Measurements from ENCODE around the gene KLHL36.

KLHL36 gene

GRCh38 chr16:84647828-84648594 is at the start of gene KLHL36:
Gene KLHL36 (plus strand): TSS chr16:84648511. CDS start chr16:84650868, 2,357 bp downstream.
- no peak for DNase-seq

GRCh38 chr16:84599521-84600202 is 48.6 kb upstream of the KLHL36 start:
- no peak for DNase-seq

GRCh38 chr16:84600343-84601229 is 47.7 kb upstream of the KLHL36 start:
- DNase-seq: no peak

GRCh38 chr16:84603140-84603816 is 45.0 kb upstream of the KLHL36 start:
- DNase-seq: no peak

- no peak for DNase-seq
Observed at GRCh38 chr16:84603940-84604339, 44.4 kb upstream of the KLHL36 start.

GRCh38 chr16:84604477-84605013 is 43.8 kb upstream of the KLHL36 start:
- no peak for DNase-seq

GRCh38 chr16:84605339-84605848 is 42.9 kb upstream of the KLHL36 start:
- DNase-seq: no peak

- no peak for DNase-seq
Observed at GRCh38 chr16:84606081-84606875, 42.0 kb upstream of the KLHL36 start.

GRCh38 chr16:84607061-84607460 is 41.2 kb upstream of the KLHL36 start:
- DNase-seq: no peak

- DNase-seq: no peak
Observed at GRCh38 chr16:84607694-84608093, 40.6 kb upstream of the KLHL36 start.

- no peak for DNase-seq
Observed at GRCh38 chr16:84608282-84608681, 40.0 kb upstream of the KLHL36 start.

GRCh38 chr16:84609563-84610177 is 38.6 kb upstream of the KLHL36 start:
- DNase-seq: no peak

GRCh38 chr16:84610376-84610775 is 37.9 kb upstream of the KLHL36 start:
- DNase-seq: no peak

GRCh38 chr16:84611041-84611440 is 37.3 kb upstream of the KLHL36 start:
- DNase-seq: no peak

GRCh38 chr16:84612686-84613085 is 35.6 kb upstream of the KLHL36 start:
- DNase-seq: no peak

GRCh38 chr16:84613408-84614072 is 34.8 kb upstream of the KLHL36 start:
- DNase-seq: no peak

GRCh38 chr16:84614073-84614459 is 34.2 kb upstream of the KLHL36 start:
- no peak for DNase-seq

- DNase-seq: no peak
Observed at GRCh38 chr16:84614623-84614967, 33.7 kb upstream of the KLHL36 start.

GRCh38 chr16:84614968-84615813 is 33.1 kb upstream of the KLHL36 start:
- DNase-seq: no peak

GRCh38 chr16:84616515-84616914 is 31.8 kb upstream of the KLHL36 start:
- DNase-seq: no peak
